B cell (primary cell): ENCODE measurements around the gene KCNJ1. TPM values are rescaled to one million over a fixed set of nuclear protein-coding genes. Genes with fewer than 3 reads are reported as not detected.

Source experiments
- ATAC-seq: fragments of 200-7000 bp; cut with Tn5 transposase; one replicate; pipeline ENCODE4 v1.10.0; 2021; ENCODE audit warnings: low read depth, mild to moderate bottlenecking, moderate number of reproducible peaks, moderate library complexity
- CTCF ChIA-PET: fragments of 350-600 bp; sonication (Branson Sonifier 250); formaldehyde crosslinking; loops from one replicate; lab custom pipeline; 2021; ENCODE audit warnings: antibody characterized with exemption, inconsistent platforms; lab: Charles Lee
- POLR2A ChIA-PET: fragments of 350-600 bp; sonication (Branson Sonifier 250); formaldehyde crosslinking; loops from one replicate; lab custom pipeline; 2021; ENCODE audit warnings: antibody characterized with exemption; lab: Charles Lee
- DNase-seq: peaks from one replicate; pipeline ENCODE4 v3.0.0; 2013
- H2AFZ ChIP-seq: 2 replicates; pipeline ENCODE4 v1.6.1; 2012; ENCODE audit warnings: mild to moderate bottlenecking, low read depth, low read length; ENCODE audit not compliant: insufficient read depth, poor library complexity, severe bottlenecking
- H3K27ac ChIP-seq, 2 donors: 1 replicate in 1 of 2; 2 replicates in 1 of 2; pipeline ENCODE4 v1.5.1; 2012 to 2013; ENCODE audit warnings: low read length in 2 of 2, mild to moderate bottlenecking in 2 of 2, moderate library complexity in 1 of 2
- H3K27me3 ChIP-seq, 4 experiments: fragments of 200-600 bp in 1 of 4; sonication (generic) in 1 of 4; replicated peaks in 1 of 4; 1 replicate in 2 of 4; 2 replicates in 2 of 4; pipeline versions ENCODE4 v1.6.1 to v1.7.0; 2013 to 2016; ENCODE audit warnings: low read length in 3 of 4, mild to moderate bottlenecking in 2 of 4, mixed read lengths in 1 of 4, moderate library complexity in 1 of 4; ENCODE audit not compliant: insufficient read depth in 4 of 4, control insufficient read depth in 3 of 4; ENCODE audit errors: control extremely low read depth in 1 of 4
- H3K36me3 ChIP-seq, 2 experiments: replicated peaks in 1 of 2; 1 replicate in 1 of 2; 2 replicates in 1 of 2; pipeline versions ENCODE4 v1.6.1 to v1.7.1; 2013; ENCODE audit warnings: low read length in 1 of 2; ENCODE audit not compliant: insufficient read depth in 2 of 2, control insufficient read depth in 1 of 2; ENCODE audit errors: control extremely low read depth in 1 of 2, extremely low read depth in 1 of 2
- H3K4me1 ChIP-seq, 2 donors: fragments of 200-600 bp in 1 of 2; sonication (generic) in 1 of 2; 1 replicate in 1 of 2; 2 replicates in 1 of 2; pipeline versions ENCODE4 v1.5.1 to v1.6.1; 2013 to 2017; ENCODE audit warnings: low read length in 2 of 2; ENCODE audit not compliant: control insufficient read depth in 2 of 2, insufficient read depth in 2 of 2
- H3K4me2 ChIP-seq: replicated peaks from 2 replicates; pipeline ENCODE3; 2012; ENCODE audit warnings: mild to moderate bottlenecking, low read depth, low read length; ENCODE audit not compliant: poor library complexity, severe bottlenecking
- H3K4me3 ChIP-seq, 5 experiments: fragments of 200-600 bp in 1 of 5; sonication (generic) in 1 of 5; 1 replicate in 3 of 5; 2 replicates in 2 of 5; pipeline versions ENCODE4 v1.5.1 to v1.7.0; 2011 to 2016; ENCODE audit warnings: low read length in 4 of 5, mild to moderate bottlenecking in 4 of 5, low read depth in 2 of 5, control low read depth in 1 of 5, moderate library complexity in 1 of 5; ENCODE audit not compliant: insufficient read depth in 1 of 5; ENCODE audit errors: control extremely low read depth in 1 of 5, extremely low read depth in 1 of 5
- H3K79me2 ChIP-seq: fragments of 200-600 bp; sonication (generic); one replicate; pipeline ENCODE4 v1.6.0; 2016; ENCODE audit warnings: low read length; ENCODE audit not compliant: control insufficient read depth, insufficient read depth
- H3K9ac ChIP-seq: fragments of 200-600 bp; sonication (generic); 2 replicates; pipeline ENCODE4 v1.6.1; 2017; ENCODE audit warnings: mild to moderate bottlenecking, low read length, moderate library complexity
- H3K9me3 ChIP-seq, 3 donors: one replicate each; pipeline versions ENCODE4 v1.6.1 to v1.7.1; 2013; ENCODE audit warnings: low read length in 2 of 3; ENCODE audit not compliant: control insufficient read depth in 2 of 3, insufficient read depth in 1 of 3; ENCODE audit errors: control extremely low read depth in 1 of 3
- H4K20me1 ChIP-seq: 2 replicates; pipeline ENCODE4 v1.6.0; 2012; ENCODE audit warnings: mild to moderate bottlenecking, low read length; ENCODE audit not compliant: insufficient read depth, control insufficient read depth, poor library complexity, severe bottlenecking
- H3K27ac Mint-ChIP-seq: one replicate; pipeline ENCODE4 v1.8.0; 2021; ENCODE audit warnings: mixed read lengths
- H3K27me3 Mint-ChIP-seq: one replicate; pipeline ENCODE4 v1.8.0; 2021; ENCODE audit warnings: mixed read lengths
- H3K4me1 Mint-ChIP-seq: one replicate; pipeline ENCODE4 v1.8.0; 2021; ENCODE audit warnings: mixed read lengths
- H3K4me3 Mint-ChIP-seq: one replicate; pipeline ENCODE4 v1.8.0; 2021; ENCODE audit warnings: mixed read lengths
- H3K9me3 Mint-ChIP-seq: one replicate; pipeline ENCODE4 v1.8.0; 2022; ENCODE audit warnings: mixed read lengths; ENCODE audit not compliant: insufficient read depth
- EZH2 ChIP-seq: IDR thresholded peaks from 2 replicates; pipeline ENCODE4 v1.6.1; 2012; ENCODE audit warnings: borderline replicate concordance, low read depth, mild to moderate bottlenecking, moderate library complexity, low read length; ENCODE audit not compliant: insufficient read depth, poor library complexity, severe bottlenecking
- WGBS: methylation state at CpG from one replicate; pipeline ENCODE4 v1.1.5; 2013; ENCODE audit warnings: missing lambda C conversion rate; ENCODE audit not compliant: insufficient coverage; 5-methylcytosine and 5-hydroxymethylcytosine counted together
- intact Hi-C: fragments of 100-400 bp; cut with micrococcal nuclease; formaldehyde crosslinking; loops from one replicate; pipeline ENCODE4 v1.10.0; 2022
- polyA plus RNA-seq: library from polyadenylated mRNA; depleted of rRNA; stranded (reverse); fragments of >200 nt; gene quantifications from 2 replicates; pipeline ENCODE4 v1.2.3, GENCODE V29; 2012
- total RNA-seq, 2 donors: library from RNA; stranded (reverse); fragments of 120-200 nt in 1 of 2; gene quantifications; 1 replicate in 1 of 2; 2 replicates in 1 of 2; pipeline versions ENCODE4 v1.2.3 to v1.2.4, GENCODE V29; 2013 to 2022
- TF ChIP-seq, protein P1 (sequence below): fragments of 200-600 bp; IDR thresholded peaks from one replicate; pipeline ENCODE4 v1.8.0; 2022; ENCODE audit warnings: antibody characterized with exemption, mild to moderate bottlenecking

Gene KCNJ1
- total and polyA plus RNA-seq, 2 donors (not counting 1 experiment from before 2014, with no cell fraction given), result not detected

DNA sequence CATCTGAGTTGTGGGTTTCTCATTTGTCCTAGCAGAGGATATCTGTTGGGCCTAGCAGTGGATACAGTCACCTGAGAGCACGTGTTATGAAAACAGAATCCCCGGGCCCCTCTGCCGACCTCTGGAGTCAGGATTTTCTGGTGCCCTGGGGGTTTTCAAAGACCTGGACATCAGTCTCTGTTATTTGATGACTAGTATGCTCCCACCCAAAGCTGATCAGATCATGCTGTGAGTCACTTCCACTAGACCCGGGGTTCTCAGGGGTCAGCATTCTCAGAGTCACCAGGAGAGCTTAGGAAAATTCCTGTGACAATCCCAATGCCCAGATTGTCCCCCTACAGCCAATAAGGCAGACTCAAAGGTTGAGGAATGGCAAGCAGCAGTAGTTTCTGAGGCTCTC lies 38.7 kb downstream of the KCNJ1 start:
- 100% methylated on average over 2 of the region's 4 CpGs for WGBS
- Histone ChIP-seq H3K4me1 (peaks cover 40 to 43% of the 10 kb centered on the region in 2 donors), H3K36me3 (peaks cover 0 to under 1% of the 10 kb centered on the region in 2 experiments), H2AFZ (no peak overlapping the region), H3K4me2 (no peak overlapping the region), H3K9ac (no peak overlapping the region), H3K4me3 (no peak overlapping the region), H3K79me2 (peaks cover 3% of the 10 kb centered on the region), H3K27ac (no peak overlapping the region), H4K20me1 (no peaks in the 10 kb centered on the region), H3K9me3 (peaks cover 0 to 10% (median 0%) of the 10 kb centered on the region in 3 donors), H3K27me3 (no peaks in the 10 kb centered on the region)
- no peaks in the 10 kb centered on the region for H3K27me3 Mint-ChIP-seq
- ChIA-PET CTCF (interaction anchor here (0.9 to 20.7 kb wide), 9 partner anchors 17 to 671 kb away, joined by 3 to 417 read pairs (median 4); no protein-coding TSS in a partner anchor), POLR2A (no interaction called here)
- TF ChIP-seq, protein P1, sequence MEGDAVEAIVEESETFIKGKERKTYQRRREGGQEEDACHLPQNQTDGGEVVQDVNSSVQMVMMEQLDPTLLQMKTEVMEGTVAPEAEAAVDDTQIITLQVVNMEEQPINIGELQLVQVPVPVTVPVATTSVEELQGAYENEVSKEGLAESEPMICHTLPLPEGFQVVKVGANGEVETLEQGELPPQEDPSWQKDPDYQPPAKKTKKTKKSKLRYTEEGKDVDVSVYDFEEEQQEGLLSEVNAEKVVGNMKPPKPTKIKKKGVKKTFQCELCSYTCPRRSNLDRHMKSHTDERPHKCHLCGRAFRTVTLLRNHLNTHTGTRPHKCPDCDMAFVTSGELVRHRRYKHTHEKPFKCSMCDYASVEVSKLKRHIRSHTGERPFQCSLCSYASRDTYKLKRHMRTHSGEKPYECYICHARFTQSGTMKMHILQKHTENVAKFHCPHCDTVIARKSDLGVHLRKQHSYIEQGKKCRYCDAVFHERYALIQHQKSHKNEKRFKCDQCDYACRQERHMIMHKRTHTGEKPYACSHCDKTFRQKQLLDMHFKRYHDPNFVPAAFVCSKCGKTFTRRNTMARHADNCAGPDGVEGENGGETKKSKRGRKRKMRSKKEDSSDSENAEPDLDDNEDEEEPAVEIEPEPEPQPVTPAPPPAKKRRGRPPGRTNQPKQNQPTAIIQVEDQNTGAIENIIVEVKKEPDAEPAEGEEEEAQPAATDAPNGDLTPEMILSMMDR, result no peak
- no peak for TF ChIP-seq EZH2
- peaks cover 47% of the 10 kb centered on the region for H3K4me1 Mint-ChIP-seq
- no peak overlapping the region for H3K27ac Mint-ChIP-seq
- no peaks in the 10 kb centered on the region for H3K9me3 Mint-ChIP-seq
- intact Hi-C loops, result no loop called here
- ATAC-seq (no peak), DNase-seq (no peak)
- no peak overlapping the region for H3K4me3 Mint-ChIP-seq

DNA sequence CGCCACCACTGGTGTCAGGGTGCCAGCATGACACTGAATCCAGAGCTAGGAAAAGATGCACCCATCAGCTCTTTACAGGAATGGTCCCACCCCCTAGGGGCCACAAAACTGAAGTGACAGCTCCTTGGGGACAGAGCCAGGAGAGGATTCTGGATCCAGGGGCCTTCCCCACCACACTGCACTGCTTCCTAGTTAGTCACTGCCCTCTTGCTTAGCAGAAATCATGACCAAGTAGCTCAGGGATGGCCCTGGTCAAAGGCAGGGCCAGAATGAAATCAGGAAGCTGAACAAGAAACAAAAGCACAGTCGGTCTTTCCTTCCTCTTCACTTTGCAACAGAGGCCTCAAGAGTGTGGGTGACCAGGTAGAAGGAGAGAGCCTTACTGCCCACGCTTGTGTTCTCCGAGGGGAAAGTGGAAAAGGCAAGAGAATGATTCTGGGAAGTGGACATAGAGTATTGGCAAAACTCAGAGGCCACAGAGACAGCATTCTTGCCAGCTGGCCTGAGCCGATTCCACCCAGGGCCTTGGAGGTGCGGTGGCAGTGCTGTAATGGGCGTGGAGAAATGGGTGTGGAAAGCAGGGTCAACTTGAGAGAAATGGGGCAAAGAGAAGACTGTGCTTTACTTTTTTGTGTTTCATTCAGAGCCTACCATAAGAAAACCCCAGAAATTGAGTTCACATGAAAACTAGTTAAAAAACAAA lies 39.8 kb downstream of the KCNJ1 start:
- TF ChIP-seq EZH2, result no peak
- TF ChIP-seq, protein P1, result no peak
- H3K27me3 Mint-ChIP-seq, result no peaks in the 10 kb centered on the region
- WGBS, result 100% methylated on average over 6 of the region's 7 CpGs
- Histone ChIP-seq H3K36me3 (peaks cover 0 to 8% of the 10 kb centered on the region in 2 experiments), H3K27ac (peak overlapping the region in 1 of 2 donors; percentile 55), H3K4me1 (peaks cover 30 to 33% of the 10 kb centered on the region in 2 donors), H3K4me3 (no peak overlapping the region), H3K4me2 (no peak overlapping the region), H3K9me3 (peaks cover 0 to 10% (median 0%) of the 10 kb centered on the region in 3 donors), H3K79me2 (peaks cover 3% of the 10 kb centered on the region), H4K20me1 (no peaks in the 10 kb centered on the region), H3K9ac (no peak overlapping the region), H2AFZ (no peak overlapping the region), H3K27me3 (no peaks in the 10 kb centered on the region)
- peak overlapping the region; percentile 51 for H3K27ac Mint-ChIP-seq
- ChIA-PET CTCF (interaction anchor here (0.9 to 20.7 kb wide), 11 partner anchors 16 to 670 kb away, joined by 3 to 417 read pairs (median 3); no protein-coding TSS in a partner anchor), POLR2A (interaction anchor here (0.5 kb wide), 1 partner anchor 197 kb away, joined by 5 read pairs; no protein-coding TSS in a partner anchor)
- no peaks in the 10 kb centered on the region for H3K9me3 Mint-ChIP-seq
- DNase-seq, result no peak
- intact Hi-C loops, result no loop called here
- peaks cover 37% of the 10 kb centered on the region for H3K4me1 Mint-ChIP-seq
- H3K4me3 Mint-ChIP-seq, result no peak overlapping the region
- ATAC-seq, result no peak
